Brain pericyte (primary cell): ENCODE data around the gene ATG7.

ENCODE experiments used
- DNase-seq: peaks from one replicate; pipeline ENCODE4 v3.0.0-alpha.2; 2012; ENCODE audit warnings: low read depth, low spot score

Gene ATG7

DNA sequence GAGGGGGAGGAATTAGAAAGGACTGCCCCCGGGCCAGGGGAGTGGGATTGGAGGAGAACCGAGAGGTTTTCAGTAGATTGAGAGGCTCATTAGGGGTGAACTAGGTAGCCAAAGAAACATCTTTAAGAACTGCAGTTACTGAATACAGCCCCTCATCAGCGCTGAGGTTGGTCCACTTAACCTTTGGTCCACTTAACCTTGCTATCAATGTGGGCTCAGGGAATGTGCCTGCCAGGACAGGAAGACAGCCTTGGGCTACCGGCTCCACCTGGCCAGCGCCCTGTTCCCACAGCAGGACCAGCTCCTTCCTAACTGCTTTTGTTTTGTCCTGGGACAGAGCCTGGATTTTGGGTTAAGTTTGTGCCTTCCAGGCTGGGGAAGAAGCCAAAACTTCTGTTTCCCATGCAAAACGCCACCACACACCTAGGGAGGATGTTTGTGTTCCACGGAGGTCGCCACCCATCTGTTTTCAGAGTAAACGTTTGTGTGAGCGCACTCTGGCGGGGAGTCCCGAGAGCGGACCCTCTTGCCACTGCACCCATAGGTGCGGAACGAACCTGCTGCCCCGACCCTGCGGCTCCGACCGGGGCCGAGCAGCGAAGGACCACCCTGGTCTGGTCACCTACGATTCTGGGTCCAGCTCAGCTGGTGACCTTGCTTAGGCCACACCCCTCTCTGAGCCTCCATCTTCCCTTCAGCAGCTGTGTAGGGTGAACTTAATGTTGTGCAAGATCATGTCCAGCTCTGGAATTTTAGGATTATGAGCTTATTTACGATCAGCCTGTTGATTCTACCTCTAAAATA is 264.1 kb downstream of the ATG7 start:
- DNase-seq: no peak

GRCh38 chr3:11536936-11537612 is 264.9 kb downstream of the ATG7 start:
- DNase-seq: no peak

DNA sequence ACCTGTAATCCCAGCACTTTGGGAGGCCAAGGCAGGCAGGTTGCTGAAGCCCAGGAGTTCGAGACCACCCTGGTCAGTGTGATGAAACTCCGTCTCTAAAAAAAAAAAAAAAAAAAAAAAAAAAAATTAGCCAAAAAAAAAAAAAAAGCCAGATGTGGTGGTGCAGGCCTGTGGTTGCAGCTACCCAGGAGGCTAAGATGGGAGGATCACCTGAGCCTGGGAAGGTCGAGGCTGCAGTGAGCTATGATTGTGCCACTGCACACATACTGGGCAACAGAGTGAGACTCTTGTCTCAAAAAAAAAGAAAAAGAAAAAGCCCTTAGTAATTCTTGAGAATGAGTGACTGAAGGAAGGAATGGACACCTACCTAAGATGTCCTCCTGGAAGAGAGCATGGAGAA is 266.4 kb downstream of the ATG7 start:
- no peak for DNase-seq

DNA sequence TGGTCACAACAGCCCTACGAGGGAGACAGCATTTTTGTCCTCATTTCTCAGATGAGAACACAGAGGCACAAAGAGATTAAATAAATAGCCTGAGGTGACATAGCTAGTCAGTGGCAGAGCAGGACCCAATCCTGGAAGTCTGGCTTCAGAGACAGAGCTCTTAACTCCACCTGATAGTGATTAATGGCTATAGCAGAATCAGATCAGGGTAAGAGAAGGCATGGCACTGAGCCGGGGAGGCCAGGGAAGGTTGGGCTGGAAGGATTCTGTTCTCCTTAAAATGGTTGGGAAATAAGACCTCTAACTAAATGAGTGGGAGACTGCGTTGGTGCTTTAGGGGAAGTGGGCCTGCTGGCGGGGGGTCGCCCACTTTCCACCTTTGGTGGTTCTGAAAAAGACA is 267.0 kb downstream of the ATG7 start:
- no peak for DNase-seq

DNA sequence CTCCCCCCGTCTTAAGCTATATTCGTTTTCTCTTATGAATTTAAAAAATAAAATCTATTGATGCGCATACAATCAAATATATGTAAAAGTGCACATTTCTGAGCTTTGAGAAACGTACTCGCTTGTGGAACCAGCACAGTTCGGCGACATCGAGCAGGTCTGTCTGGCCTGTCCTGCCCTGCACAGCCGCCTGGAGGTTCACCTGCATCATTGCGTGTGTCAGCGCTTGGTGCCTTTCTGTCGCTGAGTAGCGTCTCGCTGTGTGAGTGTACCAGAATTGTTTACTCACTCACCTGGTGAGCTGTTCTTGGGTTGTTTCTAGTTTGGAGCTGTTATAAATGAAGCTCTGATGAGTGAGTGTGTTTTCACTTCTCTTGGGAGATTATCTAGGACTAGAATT is 267.5 kb downstream of the ATG7 start:
- DNase-seq: no peak

GRCh38 chr3:11541321-11542303 is 269.4 kb downstream of the ATG7 start:
- DNase-seq: no peak

GRCh38 chr3:11542551-11542950 is 270.4 kb downstream of the ATG7 start:
- DNase-seq: no peak

GRCh38 chr3:11543141-11543947 is 271.1 kb downstream of the ATG7 start:
- no peak for DNase-seq

DNA sequence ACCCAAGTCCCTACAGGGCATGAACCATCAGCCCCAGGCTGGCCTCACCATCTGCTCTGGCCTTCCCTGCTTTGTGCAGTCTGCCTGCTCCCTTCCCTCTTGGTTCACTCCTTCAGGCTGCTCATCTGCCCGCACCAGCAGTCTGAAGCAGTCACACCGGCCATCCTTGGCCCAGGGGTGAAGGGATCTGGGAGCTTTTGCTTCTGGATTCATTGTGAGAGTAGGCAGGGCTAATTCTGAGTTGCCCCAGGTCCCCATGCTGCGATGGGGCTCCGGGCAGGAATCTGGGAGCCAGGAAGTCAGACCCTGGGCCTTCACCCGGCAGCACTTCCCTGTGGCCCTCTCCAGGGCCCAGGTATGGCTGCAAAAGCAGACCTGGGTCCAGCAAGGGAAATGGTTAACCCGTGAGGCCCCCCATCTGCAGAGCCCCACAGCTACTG is 271.8 kb downstream of the ATG7 start:
- no peak for DNase-seq

DNA sequence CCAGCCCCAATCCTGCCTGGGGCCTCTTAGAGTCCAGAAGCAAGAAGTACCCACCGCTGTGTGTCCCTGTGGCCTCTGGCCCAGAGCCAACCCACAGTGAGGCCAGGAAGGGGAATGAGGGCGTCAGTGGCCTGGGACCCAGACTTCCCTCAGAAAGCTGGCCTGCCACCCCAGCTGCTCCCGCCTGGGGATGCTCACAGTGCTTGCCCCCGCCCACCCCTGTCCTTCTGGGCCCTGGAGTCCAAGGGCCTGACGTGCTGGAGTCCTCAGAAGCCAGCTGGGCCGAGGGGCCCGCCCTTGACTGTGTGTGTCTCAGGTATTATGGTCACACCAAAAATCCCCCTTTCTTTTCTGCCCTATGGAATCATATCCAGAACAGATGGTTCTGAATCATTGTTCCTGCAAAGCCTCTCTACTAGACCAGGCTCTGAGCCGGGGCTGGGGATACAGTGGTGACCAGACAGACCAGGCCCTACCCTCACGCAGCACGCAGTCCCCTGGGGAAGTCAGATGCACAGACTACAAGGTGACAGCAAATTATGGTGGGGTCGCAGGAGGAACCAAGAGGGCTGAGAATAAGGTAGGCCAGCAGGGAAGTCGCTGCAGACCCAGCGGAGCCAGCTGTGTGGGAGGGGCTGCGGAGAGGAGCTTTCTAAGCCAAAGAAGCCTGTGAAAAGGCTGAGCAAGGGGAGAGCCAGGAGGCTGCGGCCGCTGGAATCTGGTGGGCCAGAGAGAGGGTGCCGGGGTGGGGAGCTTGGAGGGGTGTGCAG is 272.4 kb downstream of the ATG7 start:
- DNase-seq: no peak

GRCh38 chr3:11545186-11545851 is 273.1 kb downstream of the ATG7 start:
- DNase-seq: no peak

DNA sequence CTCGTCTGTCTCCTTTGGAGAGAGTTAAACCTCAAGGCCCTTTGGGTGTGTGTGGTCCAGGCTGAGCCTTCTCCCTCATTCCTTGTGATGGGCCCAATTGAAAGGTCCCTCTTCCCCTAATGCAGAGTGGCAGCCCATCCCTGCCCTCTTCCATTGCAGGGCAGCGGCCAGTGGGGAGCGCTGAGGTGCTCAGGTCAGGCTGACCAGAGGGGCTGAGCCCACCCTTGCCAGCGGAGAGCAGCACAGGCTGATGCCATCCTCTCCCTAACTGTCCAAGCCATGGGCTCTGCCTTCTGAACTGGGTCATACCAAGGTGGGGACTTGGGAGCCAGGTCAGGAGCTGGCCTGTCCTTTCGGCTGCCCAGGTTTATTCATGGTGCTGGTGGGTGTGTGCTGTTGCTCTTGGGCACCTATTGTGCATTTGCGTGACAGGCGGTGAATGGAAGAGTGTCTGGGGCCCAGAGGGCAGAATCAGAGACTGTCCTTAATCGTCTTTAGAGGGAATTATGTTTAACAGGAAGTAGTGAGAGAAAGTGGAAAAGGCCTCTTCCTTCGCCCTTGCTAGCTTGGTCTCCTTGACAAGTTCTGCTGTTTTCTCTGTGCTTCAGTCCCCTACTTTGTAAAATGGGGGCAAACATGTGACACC is 274.6 kb downstream of the ATG7 start:
- DNase-seq: no peak

DNA sequence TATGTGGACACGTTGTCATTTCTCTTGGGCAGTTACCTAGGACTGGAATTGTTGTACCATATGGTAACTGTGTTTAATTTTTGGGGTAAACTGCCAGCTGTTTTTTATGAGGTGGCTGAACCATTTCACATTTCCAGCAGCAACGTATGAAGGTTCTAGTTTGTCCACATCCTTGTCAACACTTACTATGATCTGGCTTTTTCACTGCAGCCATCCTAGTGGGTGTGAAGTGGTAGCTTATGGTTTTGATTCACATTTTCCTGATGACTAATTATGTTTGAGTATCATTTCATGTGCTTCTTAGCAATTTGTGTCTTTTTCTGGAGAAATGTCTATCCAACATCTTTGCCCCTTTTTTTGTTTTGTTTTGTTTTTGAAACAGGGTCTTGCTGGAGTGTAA is 275.3 kb downstream of the ATG7 start:
- no peak for DNase-seq

GRCh38 chr3:11548721-11549131 is 276.5 kb downstream of the ATG7 start:
- no peak for DNase-seq

DNA sequence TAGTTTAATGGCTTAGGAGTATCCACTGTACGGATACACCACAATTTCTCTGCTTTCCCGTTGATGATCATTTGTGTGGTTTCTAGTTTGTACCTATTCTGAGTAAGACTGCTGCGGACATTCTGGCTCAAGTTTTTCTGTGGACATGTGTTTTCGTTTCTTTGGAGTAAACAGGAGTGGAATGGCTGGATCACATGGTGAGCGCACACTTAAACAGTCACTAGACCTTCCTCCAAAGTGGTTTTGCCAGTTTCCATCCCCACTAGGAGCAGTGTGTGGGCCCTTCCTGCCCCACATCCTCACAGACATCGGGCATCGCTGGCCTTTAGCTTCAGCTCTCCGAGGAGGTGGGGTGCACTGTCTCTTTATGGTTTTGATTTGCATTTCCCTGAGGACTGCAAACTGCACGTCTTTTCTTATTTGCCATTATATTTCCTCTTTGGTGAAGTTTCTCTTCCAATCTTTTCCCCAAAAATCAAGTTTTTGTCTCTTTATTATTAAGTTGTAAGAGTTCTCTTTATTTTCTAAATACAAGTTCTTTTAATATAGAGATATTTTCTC is 277.5 kb downstream of the ATG7 start:
- DNase-seq: no peak

GRCh38 chr3:11551036-11551435 is 278.8 kb downstream of the ATG7 start:
- DNase-seq: no peak

DNA sequence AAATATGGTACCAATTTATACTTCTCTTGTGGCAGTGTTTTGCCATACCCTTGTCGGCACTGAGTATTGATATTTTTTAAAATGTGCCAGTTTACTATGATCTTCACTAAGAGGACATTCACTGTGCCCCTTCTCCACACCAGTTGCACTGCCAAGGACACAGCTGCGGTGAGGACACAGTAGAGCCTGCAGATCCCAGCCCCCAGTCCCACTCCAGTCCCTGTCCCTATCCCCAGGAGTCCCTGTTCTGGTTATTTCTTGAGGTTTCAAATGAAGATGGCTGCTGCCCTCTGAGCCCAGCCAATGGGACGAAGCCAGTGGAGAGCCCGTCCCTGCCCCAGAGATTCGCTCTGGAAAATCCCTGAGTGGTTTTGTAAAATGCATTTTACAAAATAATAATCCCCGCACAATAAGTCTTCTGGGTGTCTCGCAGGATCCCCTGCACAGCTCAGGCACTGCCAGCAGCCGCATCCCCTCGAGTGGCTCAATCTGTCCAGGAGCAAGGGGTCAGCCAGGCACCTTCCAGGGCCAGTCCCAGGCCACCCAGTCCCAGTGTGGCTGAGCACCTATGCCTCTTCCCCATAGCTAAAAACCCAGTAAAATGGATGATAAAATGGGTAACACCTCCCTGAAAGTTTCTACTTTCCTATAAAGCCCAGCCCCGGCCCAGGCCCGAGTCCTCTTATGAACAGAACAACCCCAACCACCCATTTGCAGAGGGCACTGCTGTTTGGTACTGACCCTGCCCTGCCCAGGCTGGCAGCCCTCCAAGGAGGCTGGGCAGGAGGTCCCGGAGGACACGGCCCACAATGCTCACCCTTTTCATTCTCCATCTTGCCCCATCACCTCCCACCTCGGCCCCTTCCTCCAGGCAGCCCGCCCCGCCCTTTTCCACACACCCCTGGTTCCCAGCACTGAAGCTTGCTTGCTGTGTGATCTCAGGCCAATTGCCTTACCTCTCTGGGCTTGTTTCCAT is 280.4 kb downstream of the ATG7 start:
- DNase-seq: no peak
